GM10248 (cell line): ENCODE results near the gene FAU.
A peak's percentile ranks its signal among the peaks of the same experiment; 100 is the strongest.

Source experiments
- CTCF ChIA-PET: fragments of 300-600 bp; sonication (Branson Sonifier 250); formaldehyde crosslinking; extraction: SDS; loops from one replicate; lab custom pipeline; 2021; ENCODE audit warnings: antibody characterized with exemption; lab: Yijun Ruan, JAX
- POLR2A ChIA-PET: fragments of 350-650 bp; sonication (Branson Sonifier 250); formaldehyde crosslinking; extraction: SDS; loops from one replicate; lab custom pipeline; 2020; ENCODE audit warnings: antibody characterized with exemption; lab: Yijun Ruan, JAX
- DNase-seq: peaks from one replicate; pipeline ENCODE4 v3.0.0; 2012; ENCODE audit errors: extremely low spot score
- TF ChIP-seq, protein P1 (sequence below): IDR thresholded peaks from 2 replicates; pipeline ENCODE4 v1.5.1; 2012; ENCODE audit warnings: mild to moderate bottlenecking, low read depth; ENCODE audit errors: extremely low read depth, missing control alignments, control extremely low read depth

The FAU gene

GRCh38 chr11:65111744-65112545, 10.0 kb downstream of the FAU start, which contains the start of gene TM7SF2:
TSS of gene TM7SF2 (plus strand) at chr11:65111872. CDS start at chr11:65112016, 144 bp downstream.
- DNase-seq: peak; percentile 98
- CTCF ChIA-PET: interaction anchor here (1.0 to 7.5 kb wide), 34 partner anchors 9 to 327 kb away, joined by 3 to 165 read pairs (median 5); partner anchors contain the start of genes ARL2, CAPN1, CDC42BPG and CDC42EP2
- POLR2A ChIA-PET: interaction anchor here (0.7 to 4.0 kb wide), 5 partner anchors 10 to 23 kb away, joined by 3 to 14 read pairs (median 3); partner anchors contain the start of genes FAU and MRPL49
- TF ChIP-seq, protein P1, sequence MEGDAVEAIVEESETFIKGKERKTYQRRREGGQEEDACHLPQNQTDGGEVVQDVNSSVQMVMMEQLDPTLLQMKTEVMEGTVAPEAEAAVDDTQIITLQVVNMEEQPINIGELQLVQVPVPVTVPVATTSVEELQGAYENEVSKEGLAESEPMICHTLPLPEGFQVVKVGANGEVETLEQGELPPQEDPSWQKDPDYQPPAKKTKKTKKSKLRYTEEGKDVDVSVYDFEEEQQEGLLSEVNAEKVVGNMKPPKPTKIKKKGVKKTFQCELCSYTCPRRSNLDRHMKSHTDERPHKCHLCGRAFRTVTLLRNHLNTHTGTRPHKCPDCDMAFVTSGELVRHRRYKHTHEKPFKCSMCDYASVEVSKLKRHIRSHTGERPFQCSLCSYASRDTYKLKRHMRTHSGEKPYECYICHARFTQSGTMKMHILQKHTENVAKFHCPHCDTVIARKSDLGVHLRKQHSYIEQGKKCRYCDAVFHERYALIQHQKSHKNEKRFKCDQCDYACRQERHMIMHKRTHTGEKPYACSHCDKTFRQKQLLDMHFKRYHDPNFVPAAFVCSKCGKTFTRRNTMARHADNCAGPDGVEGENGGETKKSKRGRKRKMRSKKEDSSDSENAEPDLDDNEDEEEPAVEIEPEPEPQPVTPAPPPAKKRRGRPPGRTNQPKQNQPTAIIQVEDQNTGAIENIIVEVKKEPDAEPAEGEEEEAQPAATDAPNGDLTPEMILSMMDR: no peak

DNA sequence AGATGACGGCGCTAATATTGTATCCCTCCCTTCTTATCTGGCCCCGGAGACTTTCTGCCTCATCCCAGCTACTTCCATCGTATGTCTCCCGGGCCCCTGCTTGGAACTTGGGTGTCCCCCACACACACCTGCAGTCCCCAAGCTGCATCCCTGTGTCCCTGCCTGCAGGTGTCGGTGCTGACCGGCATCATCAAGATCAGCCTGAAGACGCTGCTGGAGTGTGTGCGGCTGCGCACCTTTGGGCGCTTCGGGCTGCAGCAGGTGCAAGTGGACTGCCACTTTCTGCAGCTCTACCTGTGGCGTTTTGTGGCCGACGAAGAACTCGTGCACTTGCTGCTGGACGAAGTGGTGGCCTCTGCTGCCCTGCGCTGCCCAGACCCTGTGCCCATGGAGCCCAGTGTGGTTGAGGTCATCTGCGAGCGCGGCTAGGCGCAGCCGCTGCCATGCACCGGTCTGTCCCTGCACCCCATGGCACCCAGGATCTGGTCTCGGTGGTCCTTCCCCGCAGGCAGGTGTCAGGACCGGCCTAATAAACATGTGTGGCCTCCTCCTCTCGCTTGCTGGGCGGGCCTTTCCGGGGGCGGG, 10.7 kb downstream of the FAU start:
- no peak for DNase-seq
- TF ChIP-seq, protein P1: no peak
- ChIA-PET CTCF (interaction anchor here (0.7 to 7.5 kb wide), 36 partner anchors 10 to 326 kb away, joined by 3 to 165 read pairs (median 7); partner anchors contain the start of genes ARL2, CAPN1, CDC42BPG and CDC42EP2), POLR2A (interaction anchor here (0.6 to 4.0 kb wide), 6 partner anchors 11 to 1004 kb away, joined by 3 to 14 read pairs (median 3); partner anchors contain the start of genes FAU and MRPL49)

GRCh38 chr11:65110354-65110861, 11.5 kb downstream of the FAU start:
- POLR2A ChIA-PET: interaction anchor here (0.5 to 4.0 kb wide), 5 partner anchors 11 to 314 kb away, joined by 3 to 14 read pairs (median 3); partner anchors contain the start of genes ARL2, FAU and MRPL49
- peak; percentile 90 for DNase-seq
- TF ChIP-seq, protein P1: peak; percentile 95
- CTCF ChIA-PET: interaction anchor here (0.6 to 7.5 kb wide), 40 partner anchors 11 to 325 kb away, joined by 3 to 165 read pairs (median 5); partner anchors contain the start of genes ARL2, CAPN1, CDC42BPG and CDC42EP2

DNA sequence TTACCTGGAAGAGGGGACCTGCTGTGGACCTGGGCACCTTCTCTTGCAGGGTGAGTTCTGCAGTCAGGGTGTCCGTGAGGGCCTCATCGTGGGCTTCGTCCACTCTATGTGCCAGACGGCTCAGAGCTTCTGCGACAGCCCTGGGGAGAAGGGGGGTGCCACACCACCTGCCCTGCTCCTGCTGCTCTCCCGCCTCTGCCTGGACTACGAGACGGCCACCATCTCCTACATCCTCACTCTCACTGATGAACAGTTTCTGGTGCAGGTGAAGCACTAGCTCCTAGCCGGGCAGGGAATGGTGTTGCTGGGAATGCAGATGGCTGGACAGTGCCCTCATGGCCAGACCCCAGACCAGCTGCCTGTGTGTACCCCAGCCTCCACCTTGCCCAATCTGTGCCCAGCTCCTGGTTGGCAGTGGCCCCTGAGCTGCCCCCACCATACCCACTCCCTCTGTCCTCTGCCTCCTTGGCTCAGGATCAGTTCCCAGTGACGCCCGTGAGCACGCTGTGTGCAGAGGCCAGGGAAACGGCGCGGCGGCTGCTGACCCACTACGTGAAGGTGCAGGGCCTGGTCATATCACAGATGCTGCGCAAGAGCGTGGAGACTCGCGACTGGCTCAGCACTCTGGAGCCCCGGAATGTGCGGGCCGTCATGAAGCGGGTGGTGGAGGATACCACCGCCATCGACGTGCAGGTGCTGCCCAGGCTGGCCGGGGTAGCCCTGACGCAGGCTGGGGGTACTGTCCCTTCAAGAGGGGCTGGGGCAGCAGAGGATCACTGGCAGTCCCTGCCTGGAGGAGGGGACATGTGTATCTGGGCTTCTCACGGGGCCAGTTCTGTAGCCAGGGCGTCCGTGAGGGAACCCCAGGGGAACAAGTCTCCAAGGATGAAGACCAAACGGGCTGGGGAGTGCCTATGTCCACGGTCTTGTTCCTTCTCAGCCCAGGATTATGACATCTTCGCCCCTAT, 12.4 kb downstream of the FAU start:
- ChIA-PET CTCF (interaction anchor here (0.6 to 7.5 kb wide), 34 partner anchors 11 to 324 kb away, joined by 3 to 165 read pairs (median 7); partner anchors contain the start of genes ARL2, CAPN1, CDC42BPG and CDC42EP2), POLR2A (interaction anchor here (0.5 to 4.0 kb wide), 4 partner anchors 10 to 242 kb away, joined by 3 to 14 read pairs (median 4); partner anchors contain the start of genes ARL2, FAU and MRPL49)
- DNase-seq: no peak
- TF ChIP-seq, protein P1: no peak

GRCh38 chr11:65108469-65109123, 13.3 kb downstream of the FAU start:
- DNase-seq: no peak
- TF ChIP-seq, protein P1: no peak
- CTCF ChIA-PET: interaction anchor here (0.7 to 7.5 kb wide), 10 partner anchors 10 to 258 kb away, joined by 3 to 165 read pairs (median 20); partner anchors contain the start of genes ARL2, CAPN1, CDC42EP2 and VPS51
- POLR2A ChIA-PET: no interaction called here
